HepG2 (cell line): ENCODE results near the gene CPT1C. TPM values are rescaled to one million over a fixed set of nuclear protein-coding genes. Genes with fewer than 3 reads are reported as not detected.

Experiments used
- CCAR2 ChIP-seq: fragments of 200-400 bp; formaldehyde crosslinking; optimal IDR thresholded peaks from 2 replicates; pipeline ENCODE3; 2018; ENCODE audit warnings: low read depth, mild to moderate bottlenecking, low read length, moderate library complexity
- ETS1 ChIP-seq: sonication (generic); formaldehyde crosslinking; IDR thresholded peaks from 2 replicates; pipeline ENCODE4 v1.4.0; 2020; ENCODE audit warnings: missing genetic modification reagents
- JARID2 ChIP-seq: sonication (generic); formaldehyde crosslinking; IDR thresholded peaks from 2 replicates; pipeline ENCODE4 v1.8.1; 2023; ENCODE audit warnings: missing genetic modification reagents, inconsistent platforms; ENCODE audit not compliant: insufficient replicate concordance
- NKX3-1 ChIP-seq: sonication (generic); formaldehyde crosslinking; IDR thresholded peaks from 2 replicates; pipeline ENCODE4 v1.5.0; 2020; ENCODE audit warnings: missing genetic modification reagents
- ZBTB37 ChIP-seq: sonication (generic); formaldehyde crosslinking; IDR thresholded peaks from 2 replicates; pipeline ENCODE4 v1.4.0; 2020; ENCODE audit warnings: mild to moderate bottlenecking, missing genetic modification reagents
- ZFP36 ChIP-seq: fragments of 150-350 bp; IDR thresholded peaks from 2 replicates; pipeline ENCODE4 v1.6.1; 2018; ENCODE audit warnings: borderline replicate concordance, low read length, low read depth; ENCODE audit not compliant: partially characterized antibody
- ZHX2 ChIP-seq, 2 experiments: sonication (generic) in 1 of 2; formaldehyde crosslinking in 1 of 2; IDR thresholded peaks; 2 replicates each; pipeline versions ENCODE4 v1.6.1 to v1.9.0; 2014 to 2022; ENCODE audit warnings: antibody characterized with exemption in 1 of 2, borderline replicate concordance in 1 of 2, inconsistent platforms in 1 of 2, low read depth in 1 of 2, missing genetic modification reagents in 1 of 2
- ZNF124 ChIP-seq: sonication (generic); formaldehyde crosslinking; IDR thresholded peaks from 2 replicates; pipeline ENCODE4 v1.4.0; 2020; ENCODE audit warnings: missing genetic modification reagents
- ZNF280D ChIP-seq: sonication (generic); formaldehyde crosslinking; IDR thresholded peaks from 2 replicates; pipeline ENCODE4 v1.5.1; 2020; ENCODE audit warnings: mild to moderate bottlenecking, missing genetic modification reagents
- ZNF335 ChIP-seq: sonication (generic); formaldehyde crosslinking; IDR thresholded peaks from 2 replicates; pipeline ENCODE4 v1.4.0; 2020; ENCODE audit warnings: missing genetic modification reagents
- ZNF34 ChIP-seq: sonication (generic); formaldehyde crosslinking; IDR thresholded peaks from 2 replicates; pipeline ENCODE4 v1.4.0; 2020; ENCODE audit warnings: mild to moderate bottlenecking, missing genetic modification reagents, borderline replicate concordance
- polyA plus RNA-seq, 8 experiments: library from polyadenylated mRNA; depleted of rRNA in 3 of 8; stranded (reverse) in 7 of 8; unstranded in 1 of 8; fragments of >200 nt; fragmentation: Illumina TruSeq in 4 of 8; extraction: Trizol in 4 of 8; gene quantifications; 2 replicates each; pipeline versions ENCODE4 v1.2.1 to v1.2.3, GENCODE V29; 2011 to 2016; ENCODE audit warnings: low read depth in 4 of 8, missing spikeins in 1 of 8, mixed read lengths in 1 of 8; ENCODE audit not compliant: insufficient read depth in 1 of 8
- total RNA-seq, 5 experiments: library from RNA; depleted of rRNA; stranded (reverse); fragments of >200 nt; fragmentation: Illumina TruSeq; extraction: Trizol; gene quantifications; 2 replicates each; pipeline ENCODE4 v1.2.3, GENCODE V29; 2016; ENCODE audit warnings: low read depth in 1 of 5
- TF ChIP-seq, protein P1 (sequence below): sonication (generic); formaldehyde crosslinking; conservative IDR thresholded peaks from 2 replicates; pipeline ENCODE4 v1.4.0; 2020; ENCODE audit warnings: mild to moderate bottlenecking, missing genetic modification reagents, moderate library complexity

Gene CPT1C
- total and polyA plus RNA-seq, 2 of the 13 experiments (the other 11 are each of a cell fraction or from before 2014, with no cell fraction given), result 0.18 TPM; not detected in 1

- no peak for TF ChIP-seq ZHX2 (IDR thresholded peaks at IDR 0.05; ENCODE audit: low read depth)
- TF ChIP-seq ZHX2 (CRISPR knock-in tag; IDR thresholded peaks at IDR 0.05; ENCODE audit: borderline replicate concordance), result no peak
- 0 out of 2 replicates have a peak, but pooled peaks have one; percentile 27 for TF ChIP-seq ZNF34
- TF ChIP-seq JARID2 (CRISPR knock-in tag), result no peak
- 0 out of 2 replicates have a peak, but pooled peaks have one; percentile 61 for TF ChIP-seq ZNF280D (CRISPR knock-in tag)
- TF ChIP-seq ZFP36, result peak; percentile 100
- no peak for TF ChIP-seq NKX3-1
- TF ChIP-seq CCAR2, result no peak
- TF ChIP-seq ZNF124 (CRISPR knock-in tag), result no peak
- TF ChIP-seq ZBTB37 (CRISPR knock-in tag), result no peak
- TF ChIP-seq ZNF335 (CRISPR knock-in tag), result 0 out of 2 replicates have a peak, but pooled peaks have one; percentile 20
- TF ChIP-seq, protein P1, sequence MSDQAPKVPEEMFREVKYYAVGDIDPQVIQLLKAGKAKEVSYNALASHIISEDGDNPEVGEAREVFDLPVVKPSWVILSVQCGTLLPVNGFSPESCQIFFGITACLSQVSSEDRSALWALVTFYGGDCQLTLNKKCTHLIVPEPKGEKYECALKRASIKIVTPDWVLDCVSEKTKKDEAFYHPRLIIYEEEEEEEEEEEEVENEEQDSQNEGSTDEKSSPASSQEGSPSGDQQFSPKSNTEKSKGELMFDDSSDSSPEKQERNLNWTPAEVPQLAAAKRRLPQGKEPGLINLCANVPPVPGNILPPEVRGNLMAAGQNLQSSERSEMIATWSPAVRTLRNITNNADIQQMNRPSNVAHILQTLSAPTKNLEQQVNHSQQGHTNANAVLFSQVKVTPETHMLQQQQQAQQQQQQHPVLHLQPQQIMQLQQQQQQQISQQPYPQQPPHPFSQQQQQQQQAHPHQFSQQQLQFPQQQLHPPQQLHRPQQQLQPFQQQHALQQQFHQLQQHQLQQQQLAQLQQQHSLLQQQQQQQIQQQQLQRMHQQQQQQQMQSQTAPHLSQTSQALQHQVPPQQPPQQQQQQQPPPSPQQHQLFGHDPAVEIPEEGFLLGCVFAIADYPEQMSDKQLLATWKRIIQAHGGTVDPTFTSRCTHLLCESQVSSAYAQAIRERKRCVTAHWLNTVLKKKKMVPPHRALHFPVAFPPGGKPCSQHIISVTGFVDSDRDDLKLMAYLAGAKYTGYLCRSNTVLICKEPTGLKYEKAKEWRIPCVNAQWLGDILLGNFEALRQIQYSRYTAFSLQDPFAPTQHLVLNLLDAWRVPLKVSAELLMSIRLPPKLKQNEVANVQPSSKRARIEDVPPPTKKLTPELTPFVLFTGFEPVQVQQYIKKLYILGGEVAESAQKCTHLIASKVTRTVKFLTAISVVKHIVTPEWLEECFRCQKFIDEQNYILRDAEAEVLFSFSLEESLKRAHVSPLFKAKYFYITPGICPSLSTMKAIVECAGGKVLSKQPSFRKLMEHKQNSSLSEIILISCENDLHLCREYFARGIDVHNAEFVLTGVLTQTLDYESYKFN (CRISPR knock-in tag), result peak; percentile 9; the same call in 1 of the 2 replicates
- TF ChIP-seq ETS1 (CRISPR knock-in tag), result no peak
Observed at GRCh38 chr19:49676136-49676783, 14.7 kb upstream of the CPT1C start (continued).
